ENCODE data around the gene SMPDL3B. TPM values are rescaled to one million over a fixed set of nuclear protein-coding genes. Genes with fewer than 3 reads are reported as not detected.

SMPDL3B gene
- total RNA-seq, 6 experiments from 2014 or later, result 0.14 to 1.1 (median 0.49) TPM; not detected in 2

- peak in 1 of 3 donors; percentile 22 for DNase-seq
- Histone ChIP-seq H3K9me3 (no peaks in the 10 kb centered on the region), H3K4me3 (no peak overlapping the region), H3K4me1 (no peaks in the 10 kb centered on the region), H3K27me3 (no peaks in the 10 kb centered on the region), H3K27ac (no peak overlapping the region), H3K36me3 (peaks cover 0 to 10% (median 0%) of the 10 kb centered on the region in 4 donors)
- TF ChIP-seq POLR2A (IDR thresholded peaks at IDR 0.05) (no peak), CTCF (IDR thresholded peaks at IDR 0.05) (no peak)
- intact Hi-C loops (cut with DNase I), result no loop called here
- WGBS (ENCODE audit: insufficient coverage, low coverage, low lambda C conversion rate, missing lambda C conversion rate), result 78% methylated on average over 3 of the region's 4 CpGs
- ATAC-seq, result no peak
These were observed 33.2 kb downstream of the SMPDL3B start for GRCh38 chr1:27967884-27968466.

- Histone ChIP-seq H3K36me3 (peaks cover 0 to 10% (median 0%) of the 10 kb centered on the region in 4 donors), H3K4me1 (no peaks in the 10 kb centered on the region), H3K9me3 (no peaks in the 10 kb centered on the region), H3K27me3 (no peaks in the 10 kb centered on the region), H3K27ac (no peak overlapping the region), H3K4me3 (no peak overlapping the region)
- ATAC-seq, result no peak
- peak in 1 of 3 donors; percentile 18 for DNase-seq
- WGBS (ENCODE audit: insufficient coverage, low coverage, low lambda C conversion rate, missing lambda C conversion rate), result 76% methylated on average over 3 of the region's 3 CpGs
- intact Hi-C loops (cut with DNase I), result no loop called here
- TF ChIP-seq POLR2A (IDR thresholded peaks at IDR 0.05) (no peak), CTCF (IDR thresholded peaks at IDR 0.05) (no peak)
These were observed 33.9 kb downstream of the SMPDL3B start for GRCh38 chr1:27968692-27969091.

GRCh38 chr1:27970401-27970800 lies 35.6 kb downstream of the SMPDL3B start:
- ATAC-seq (no peak), DNase-seq (peak in 1 of 3 donors; percentile 27)
- TF ChIP-seq POLR2A (IDR thresholded peaks at IDR 0.05), result no peak
- no peak for TF ChIP-seq CTCF (IDR thresholded peaks at IDR 0.05)
- H3K27me3 ChIP-seq, result no peaks in the 10 kb centered on the region
- H3K4me3 ChIP-seq, result no peak overlapping the region
- WGBS (ENCODE audit: insufficient coverage, low coverage, low lambda C conversion rate, missing lambda C conversion rate), result 86% methylated on average over 6 of the region's 6 CpGs
- intact Hi-C loops (cut with DNase I), result loop anchor here in 1 of 2 donors (10.0 kb wide), 1 partner anchor 116 kb away; no protein-coding TSS in a partner anchor
- no peaks in the 10 kb centered on the region for H3K4me1 ChIP-seq
- H3K9me3 ChIP-seq, result no peaks in the 10 kb centered on the region
- peaks cover 0 to 10% (median 0%) of the 10 kb centered on the region in 4 donors for H3K36me3 ChIP-seq
- H3K27ac ChIP-seq, result no peak overlapping the region

DNA sequence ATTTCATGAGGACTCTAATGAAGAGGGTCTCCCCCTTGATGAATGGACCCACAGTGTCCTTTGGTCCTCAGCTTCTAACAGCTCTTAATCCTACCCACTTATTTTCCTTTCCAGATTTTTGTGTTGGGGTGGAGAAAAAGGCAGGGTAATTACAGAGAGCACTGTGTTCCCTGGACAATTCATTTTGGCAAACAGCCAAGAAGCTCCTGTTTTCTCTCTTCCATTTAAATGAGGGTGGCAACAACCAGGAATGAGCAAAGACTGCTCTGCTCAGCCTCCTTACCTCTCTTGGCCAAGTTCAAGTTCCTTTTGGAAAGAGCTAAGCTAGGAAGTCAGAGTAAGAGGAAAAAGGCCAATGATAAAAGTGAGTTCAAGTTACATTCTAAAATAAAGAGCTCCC lies 36.9 kb downstream of the SMPDL3B start:
- TF ChIP-seq CTCF (IDR thresholded peaks at IDR 0.05), result no peak
- no peak for TF ChIP-seq POLR2A (IDR thresholded peaks at IDR 0.05)
- Histone ChIP-seq H3K4me3 (no peak overlapping the region), H3K9me3 (no peaks in the 10 kb centered on the region), H3K27me3 (no peaks in the 10 kb centered on the region), H3K4me1 (no peaks in the 10 kb centered on the region), H3K36me3 (peaks cover 0 to 7% (median 2%) of the 10 kb centered on the region in 4 donors), H3K27ac (no peak overlapping the region)
- intact Hi-C loops (cut with DNase I), result loop anchor here in 1 of 2 donors (10.0 kb wide), 1 partner anchor 117 kb away; no protein-coding TSS in a partner anchor
- ATAC-seq (peak in 2 of 4 donors; percentile 15 to 44), DNase-seq (peak in 1 of 3 donors; percentile 25)

Data from right lobe of liver (tissue), 6 donors.